OCI-LY7 (cell line): Measurements from ENCODE around the gene IDE. TPM values are rescaled to one million over a fixed set of nuclear protein-coding genes. Genes with fewer than 3 reads are reported as not detected.

Source experiments
- BruUV-seq: library from RNA; stranded (reverse); fragments of 400-500 nt; replicated peaks from 2 replicates; lab custom pipeline; 2021; lab: Mats Ljungman, UMichigan
- CTCF ChIA-PET: fragments of 300-600 bp; sonication (Branson Sonifier 250); formaldehyde crosslinking; loops from one replicate; lab custom pipeline; 2022; ENCODE audit warnings: antibody characterized with exemption; ENCODE audit not compliant: unreplicated experiment; lab: Charles Lee
- POLR2A ChIA-PET: fragments of 300-600 bp; sonication (Branson Sonifier 250); formaldehyde crosslinking; loops from one replicate; lab custom pipeline; 2022; ENCODE audit warnings: antibody characterized with exemption; lab: Charles Lee
- DNase-seq: peaks from one replicate; pipeline ENCODE4 v3.0.0-alpha.2; 2015; ENCODE audit warnings: low spot score
- H2AFZ ChIP-seq: fragments of 200-600 bp; sonication (generic), shearing (Covaris generic); 2 replicates; pipeline ENCODE4 v1.6.1; 2014; ENCODE audit warnings: mild to moderate bottlenecking, antibody characterized with exemption, low read length, moderate library complexity
- H3K27ac ChIP-seq: fragments of 200-600 bp; sonication (generic); 2 replicates; pipeline ENCODE4 v1.5.1; 2014; ENCODE audit warnings: mixed run types, low read depth, mild to moderate bottlenecking, moderate library complexity, low read length, inconsistent platforms; ENCODE audit not compliant: poor library complexity, severe bottlenecking
- H3K36me3 ChIP-seq: fragments of 200-600 bp; sonication (generic); 2 replicates; pipeline ENCODE4 v1.6.1; 2014; ENCODE audit warnings: mild to moderate bottlenecking, antibody characterized with exemption, low read length, moderate library complexity, mixed read lengths; ENCODE audit not compliant: insufficient read depth
- H3K4me1 ChIP-seq: fragments of 200-600 bp; sonication (generic); 2 replicates; pipeline ENCODE4 v1.5.1; 2014; ENCODE audit warnings: mild to moderate bottlenecking, low read length; ENCODE audit not compliant: insufficient read depth, poor library complexity, severe bottlenecking
- H3K4me2 ChIP-seq: fragments of 200-600 bp; sonication (generic); 2 replicates; pipeline ENCODE4 v1.6.1; 2014; ENCODE audit warnings: mild to moderate bottlenecking, low read length
- H3K4me3 ChIP-seq: fragments of 200-600 bp; sonication (generic); 2 replicates; pipeline ENCODE4 v1.5.1; 2014; ENCODE audit warnings: mild to moderate bottlenecking, low read depth, low read length; ENCODE audit not compliant: poor library complexity, severe bottlenecking
- H3K79me2 ChIP-seq: fragments of 200-600 bp; sonication (generic); 2 replicates; pipeline ENCODE4 v1.6.1; 2016; ENCODE audit warnings: low read depth, mild to moderate bottlenecking, low read length, moderate library complexity, mixed read lengths; ENCODE audit not compliant: insufficient read depth
- H3K9me2 ChIP-seq: fragments of 200-600 bp; sonication (generic); 2 replicates; pipeline ENCODE4 v1.6.1; 2016; ENCODE audit warnings: mild to moderate bottlenecking, low read length, mixed read lengths; ENCODE audit not compliant: insufficient read depth
- H3K9me3 ChIP-seq: fragments of 200-600 bp; sonication (generic); 2 replicates; pipeline ENCODE4 v1.6.1; 2014; ENCODE audit warnings: mild to moderate bottlenecking, mixed run types, low read length, mixed read lengths
- H4K20me1 ChIP-seq: fragments of 200-600 bp; sonication (generic); 2 replicates; pipeline ENCODE4 v1.6.1; 2014; ENCODE audit warnings: mild to moderate bottlenecking, antibody characterized with exemption, low read length, moderate library complexity, mixed read lengths; ENCODE audit not compliant: insufficient read depth
- CTCF ChIP-seq: fragments of 200-600 bp; sonication (generic); conservative IDR thresholded peaks from 2 replicates; pipeline ENCODE4 v1.5.1; 2014; ENCODE audit warnings: mild to moderate bottlenecking, antibody characterized with exemption, low read length, moderate library complexity, mixed read lengths
- EZH2phosphoT487 ChIP-seq: fragments of 200-600 bp; sonication (generic); IDR thresholded peaks from 2 replicates; pipeline ENCODE4 v1.6.1; 2018; ENCODE audit warnings: low read depth, borderline replicate concordance, mild to moderate bottlenecking, mixed run types, antibody characterized with exemption, low read length, moderate library complexity, mixed read lengths
- intact Hi-C: fragments of 100-400 bp; cut with micrococcal nuclease; formaldehyde crosslinking; loops from one replicate; pipeline ENCODE4 v1.10.0; 2022; ENCODE audit not compliant: unreplicated experiment
- total RNA-seq, 2 experiments: library from RNA; depleted of rRNA in 1 of 2; stranded (reverse); fragments of >200 nt in 1 of 2; shearing (Covaris generic) in 1 of 2; gene quantifications; 2 replicates each; pipeline ENCODE4 v1.2.3, GENCODE V29; 2014 to 2022

IDE gene
- total RNA-seq, 2 experiments from 2014 or later, result 14.2 to 42.4 TPM

- no peak for DNase-seq
- intact Hi-C loops, result no loop called here
- CTCF ChIA-PET, result no interaction called here
- Histone ChIP-seq H3K4me1 (no peaks in the 10 kb centered on the region), H3K4me2 (no peak overlapping the region), H3K4me3 (no peak overlapping the region), H3K36me3 (peaks cover 22% of the 10 kb centered on the region; the same call in 1 of the 2 replicates), H3K9me2 (no peaks in the 10 kb centered on the region), H3K9me3 (no peaks in the 10 kb centered on the region), H3K79me2 (no peaks in the 10 kb centered on the region), H4K20me1 (no peaks in the 10 kb centered on the region), H2AFZ (no peak overlapping the region), H3K27ac (no peak overlapping the region)
- no TSS peak for BruUV-seq
- no peak for TF ChIP-seq CTCF
- TF ChIP-seq EZH2phosphoT487, result no peak
- POLR2A ChIA-PET, result no interaction called here
These were observed 121.6 kb downstream of the IDE start for GRCh38 chr10:92452313-92452712.

GRCh38 chr10:92451431-92451830, 122.5 kb downstream of the IDE start:
- no peak for DNase-seq
- BruUV-seq, result no TSS peak
- no peaks in the 10 kb centered on the region for H3K79me2 ChIP-seq

More at GRCh38 chr10:92451431-92451830, 122.5 kb downstream of the IDE start:
- Histone ChIP-seq H3K4me3 (no peak overlapping the region), H3K9me3 (no peaks in the 10 kb centered on the region), H3K36me3 (peaks cover 22% of the 10 kb centered on the region; the same call in 1 of the 2 replicates), H3K4me1 (no peaks in the 10 kb centered on the region), H4K20me1 (no peaks in the 10 kb centered on the region), H3K27ac (no peak overlapping the region), H2AFZ (no peak overlapping the region), H3K4me2 (no peak overlapping the region), H3K9me2 (no peaks in the 10 kb centered on the region)
- POLR2A ChIA-PET, result no interaction called here
- intact Hi-C loops, result no loop called here
- CTCF ChIA-PET, result no interaction called here
- TF ChIP-seq CTCF, result no peak
- TF ChIP-seq EZH2phosphoT487, result no peak
